ENCODE data around the gene LGALS4.
"Not testable (repeated sequence)": the region's sequence is repeated elsewhere in the genome, so short reads cannot be mapped to it uniquely, and the experiment has no call there.

Gene LGALS4

GRCh38 chr19:38842439-38843174, 29.9 kb upstream of the LGALS4 start:
- DNase-seq (ENCODE audit: low read depth), result no peak

- no peak for DNase-seq (ENCODE audit: low read depth)
Measured at GRCh38 chr19:38841787-38842438, 29.2 kb upstream of the LGALS4 start.

DNA sequence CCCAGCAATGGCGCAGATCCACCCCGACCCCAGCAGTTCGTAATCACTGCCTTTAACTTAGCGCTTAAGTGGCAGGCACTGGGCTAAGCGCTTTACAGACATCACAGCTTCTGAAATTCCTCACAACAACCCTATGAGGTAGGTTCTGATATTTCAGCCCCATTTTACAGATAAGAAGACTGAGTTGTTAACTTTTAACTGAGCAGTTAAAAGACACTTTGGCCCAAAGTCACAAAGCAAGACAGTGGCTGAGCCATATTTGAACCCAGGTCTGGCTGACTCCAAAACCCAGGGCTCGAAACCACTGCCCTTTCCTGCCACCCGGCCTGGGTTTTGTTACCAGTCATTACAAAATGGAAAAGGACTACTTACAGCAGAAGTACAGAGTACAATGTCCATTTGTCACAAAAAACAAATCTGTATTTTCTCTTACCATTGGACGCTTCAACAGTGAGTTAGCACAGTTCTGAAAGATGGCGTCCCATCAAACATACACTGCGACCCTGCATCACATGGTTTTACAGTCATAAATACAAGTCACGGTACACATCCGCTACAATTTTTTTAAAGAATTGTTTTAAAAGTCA, 28.5 kb upstream of the LGALS4 start:
- DNase-seq (ENCODE audit: low read depth), result no peak

DNA sequence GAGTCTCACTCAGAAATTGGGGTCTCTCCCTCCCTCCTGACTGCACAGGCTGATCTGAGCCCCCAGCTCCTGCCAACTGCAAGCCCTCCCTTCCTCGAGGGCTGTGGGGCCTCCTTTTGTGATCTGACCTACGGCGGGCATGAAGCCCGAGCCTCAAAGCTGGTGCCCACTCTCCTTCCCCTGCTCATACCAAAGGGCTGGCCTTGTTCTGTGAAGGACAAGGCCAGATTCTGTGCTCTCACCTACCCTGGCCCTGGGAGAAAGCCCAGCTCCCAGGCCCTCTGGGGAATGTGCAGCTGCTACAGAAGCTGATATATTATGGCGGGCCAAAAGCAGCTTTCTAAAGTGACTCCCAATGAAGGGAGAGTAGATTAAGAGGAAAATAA, 27.8 kb upstream of the LGALS4 start:
- DNase-seq (ENCODE audit: low read depth), result no peak

GRCh38 chr19:38839816-38840582, 27.3 kb upstream of the LGALS4 start:
- no peak for DNase-seq (ENCODE audit: low read depth)

- no peak for DNase-seq (ENCODE audit: low read depth)
Measured at GRCh38 chr19:38838986-38839761, 26.4 kb upstream of the LGALS4 start.

GRCh38 chr19:38838208-38838985, 25.7 kb upstream of the LGALS4 start:
- DNase-seq (ENCODE audit: low read depth), result no peak

DNA sequence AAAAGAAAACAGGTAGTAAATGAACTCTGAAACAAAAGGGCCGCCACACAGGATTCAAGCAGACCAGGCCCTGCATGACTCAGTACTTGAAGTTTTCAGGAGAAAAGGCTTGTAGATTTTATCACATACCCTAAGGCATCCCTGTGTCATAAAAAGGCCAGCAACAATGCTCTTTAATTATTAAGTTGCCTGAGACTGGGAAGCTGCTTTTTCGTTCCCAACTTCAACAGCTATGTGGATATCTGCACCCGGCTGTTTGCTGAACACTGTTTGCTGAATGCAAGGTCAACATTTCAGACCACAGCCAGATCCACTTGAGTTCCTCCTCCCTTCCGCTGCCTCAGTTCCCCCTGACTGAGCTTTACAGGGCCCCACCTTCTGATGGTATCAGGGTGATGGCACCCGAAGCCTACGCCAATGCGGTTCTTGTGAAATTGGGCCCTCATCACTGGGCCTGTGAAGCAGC, 24.9 kb upstream of the LGALS4 start:
- DNase-seq (ENCODE audit: low read depth), result no peak

- DNase-seq (ENCODE audit: low read depth), result no peak
Measured at GRCh38 chr19:38836983-38837626, 24.4 kb upstream of the LGALS4 start.

DNA sequence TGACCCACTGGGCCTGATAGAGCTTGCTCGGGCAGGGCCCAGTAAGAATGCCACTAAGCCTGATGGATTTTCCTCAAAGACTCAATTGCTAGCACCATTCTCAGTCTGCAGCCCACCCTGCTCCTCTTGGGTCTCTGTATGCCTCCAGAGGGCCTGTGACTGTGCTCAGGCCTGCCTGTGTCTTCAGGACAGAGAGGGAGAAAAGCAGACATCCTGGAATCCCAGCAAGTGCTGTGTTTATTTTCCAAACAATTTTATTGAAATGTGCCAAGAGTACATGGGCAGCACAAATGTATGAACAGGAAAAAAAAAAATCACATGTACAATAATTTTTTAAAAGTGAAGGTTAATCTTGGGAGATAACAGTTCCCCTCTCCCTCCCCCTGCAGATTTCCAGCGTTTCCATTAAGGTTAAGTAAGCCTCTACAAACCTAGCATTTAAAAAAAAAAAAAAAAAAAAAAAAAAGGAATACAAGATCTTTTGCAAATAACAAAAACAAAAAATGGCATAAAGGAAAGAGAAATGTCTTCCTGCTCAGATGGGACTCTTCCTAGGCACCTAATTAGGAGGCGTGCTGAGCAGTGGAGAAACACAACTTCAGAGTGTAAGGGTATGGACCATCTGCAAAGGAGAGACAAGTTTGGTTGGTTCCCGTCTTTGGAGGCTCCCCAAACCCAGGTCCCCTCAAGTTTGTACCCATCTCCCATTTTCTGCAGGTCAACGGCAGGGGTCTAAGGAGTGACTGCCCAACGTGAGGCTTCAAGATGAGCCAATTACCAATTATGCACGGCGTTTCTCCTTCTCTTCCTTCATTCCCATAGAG, 23.6 kb upstream of the LGALS4 start:
- DNase-seq (ENCODE audit: low read depth), result no peak

DNA sequence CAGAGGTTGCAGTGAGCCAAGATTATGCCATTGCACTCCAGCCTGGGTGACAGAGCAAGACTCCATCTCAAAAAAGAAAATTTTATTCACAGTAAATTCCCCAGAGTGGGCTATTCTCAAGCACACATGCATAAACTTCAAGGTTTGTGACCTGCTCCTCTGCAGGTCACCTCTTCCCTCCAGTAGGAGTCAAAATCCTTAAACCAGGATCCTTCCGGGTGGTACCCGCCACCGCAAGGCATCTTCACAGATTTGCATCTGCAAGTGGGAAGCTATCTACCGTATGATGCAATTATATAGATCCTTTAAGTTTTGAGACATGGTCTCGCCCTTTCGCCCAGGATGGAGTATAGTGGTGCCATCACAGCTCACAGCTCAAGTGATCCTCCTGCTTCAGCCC, 21.8 kb upstream of the LGALS4 start:
- no peak for DNase-seq (ENCODE audit: low read depth)

DNA sequence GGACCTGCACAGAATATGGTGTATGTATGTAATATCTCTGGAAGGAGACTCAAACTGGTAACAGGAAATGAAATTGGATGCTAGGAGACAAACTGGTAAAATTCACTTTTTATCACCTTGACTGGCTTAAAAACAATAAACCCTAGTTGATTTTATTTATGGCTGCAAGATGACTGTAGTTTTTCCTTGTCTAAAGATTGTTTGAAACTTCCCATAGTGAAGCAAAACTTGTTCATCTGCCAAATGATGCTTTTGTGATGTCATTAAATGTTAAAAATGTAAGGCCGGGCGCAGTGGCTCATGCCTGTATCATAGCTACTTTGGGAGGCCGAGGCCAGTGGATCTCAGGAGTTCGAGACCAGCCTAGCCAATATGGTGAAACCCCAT, 21.4 kb upstream of the LGALS4 start:
- no peak for DNase-seq (ENCODE audit: low read depth)

- DNase-seq (ENCODE audit: low read depth), result no peak
Measured at GRCh38 chr19:38833092-38833425, 20.3 kb upstream of the LGALS4 start.

GRCh38 chr19:38831142-38831605, 18.4 kb upstream of the LGALS4 start:
- DNase-seq (ENCODE audit: low read depth), result no peak

DNA sequence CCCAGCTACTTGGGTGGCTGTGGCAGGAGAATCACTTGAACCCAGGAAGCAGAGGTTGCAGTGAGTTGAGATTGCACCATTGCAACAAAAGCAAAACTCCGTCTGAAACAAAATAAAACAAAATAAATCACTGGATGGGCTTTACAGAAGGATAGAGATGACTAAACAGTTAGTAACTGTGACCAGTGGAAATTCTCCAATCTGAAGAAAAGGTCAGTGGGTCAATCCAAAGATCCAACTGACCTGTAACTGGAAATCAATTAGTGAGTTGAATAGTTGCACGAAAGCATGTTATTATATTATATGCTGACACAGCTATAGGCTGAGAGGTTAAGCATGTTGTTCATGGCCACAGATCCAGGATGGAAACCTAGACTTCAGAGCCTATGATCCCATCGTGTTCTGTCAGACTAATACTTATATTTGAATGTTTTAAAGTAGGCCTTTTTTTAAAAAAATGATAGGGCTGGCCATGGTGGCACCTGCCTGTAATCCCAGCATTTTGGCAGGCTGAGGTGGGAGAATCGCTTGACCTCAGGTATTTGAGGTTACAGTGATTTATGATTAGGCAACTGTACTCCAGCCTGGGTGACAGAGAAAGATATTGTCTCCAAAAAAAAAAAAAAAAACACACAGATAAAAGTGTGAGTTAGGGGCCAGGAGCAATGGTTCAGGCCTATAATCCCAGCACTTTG, 17.4 kb upstream of the LGALS4 start:
- no peak for DNase-seq (ENCODE audit: low read depth)

- DNase-seq (ENCODE audit: low read depth), result not testable (repeated sequence)
Measured at GRCh38 chr19:38829203-38829602, 16.5 kb upstream of the LGALS4 start.

GRCh38 chr19:38826856-38827551, 14.3 kb upstream of the LGALS4 start:
- DNase-seq (ENCODE audit: low read depth), result no peak

DNA sequence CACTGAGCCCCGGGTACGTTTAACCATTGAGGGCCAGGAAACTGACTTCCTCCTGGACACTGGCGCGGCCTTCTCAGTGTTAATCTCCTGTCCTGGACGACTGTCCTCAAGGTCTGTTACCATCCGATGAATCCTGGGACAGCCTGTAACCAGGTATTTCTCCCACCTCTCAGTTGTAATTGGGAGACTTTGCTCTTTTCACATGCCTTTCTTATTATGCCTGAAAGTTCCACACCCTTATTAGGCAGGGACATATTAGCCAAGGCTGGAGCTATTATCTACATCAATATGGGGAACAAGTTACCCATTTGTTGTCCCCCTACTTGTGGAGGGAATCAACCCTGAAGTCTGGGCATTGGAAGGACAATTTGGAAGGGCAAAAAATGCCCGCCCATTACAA, 13.2 kb upstream of the LGALS4 start:
- not testable (repeated sequence) for DNase-seq (ENCODE audit: low read depth)

Data from stimulated activated CD8-positive, alpha-beta memory T cell treated with anti-CD3 and anti-CD28 coated beads, Interleukin-15, amount 100 ng/mL, for 24 hours (primary cell).